ENCODE measurements around the gene TNS3.

The TNS3 gene

DNA sequence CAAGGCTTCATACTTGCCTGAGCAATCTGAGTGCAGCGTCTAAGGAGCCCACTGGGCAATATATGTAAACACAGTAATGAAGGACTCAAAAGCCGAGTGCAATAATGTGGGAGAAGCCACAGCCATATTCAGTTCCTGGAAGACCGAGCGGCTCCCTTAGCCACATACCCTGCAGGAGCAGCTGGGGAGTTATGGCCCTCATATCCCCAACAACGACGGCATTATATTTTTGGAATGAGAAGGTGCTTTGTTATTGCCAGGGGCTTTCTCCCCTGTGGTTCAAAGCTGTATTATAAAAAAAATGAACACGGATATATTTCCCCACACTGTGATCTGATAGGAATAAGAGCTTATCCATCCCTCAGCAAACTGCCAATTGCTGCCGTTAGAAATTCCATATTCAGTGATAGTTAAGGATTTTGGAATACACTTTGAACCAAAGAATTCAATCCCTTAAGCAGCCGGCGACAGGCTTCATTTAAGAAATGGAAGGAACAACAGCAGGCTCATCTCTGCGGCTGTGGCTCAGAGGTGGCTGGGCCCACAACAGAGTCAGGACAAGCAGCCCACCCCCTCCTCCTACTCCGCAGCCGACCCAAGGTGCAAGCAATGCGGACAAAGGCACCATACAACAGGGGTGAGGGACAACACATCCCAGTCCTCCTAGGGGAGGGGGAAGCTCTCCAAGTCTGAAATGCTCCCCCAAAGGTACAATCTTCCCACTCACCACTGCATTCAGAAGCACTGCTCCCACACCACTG is 77.2 kb downstream of the TNS3 start:
- no peak overlapping the region for H3K4me3 ChIP-seq (ENCODE audit: low read depth, low read length)
- TF ChIP-seq, protein P1, sequence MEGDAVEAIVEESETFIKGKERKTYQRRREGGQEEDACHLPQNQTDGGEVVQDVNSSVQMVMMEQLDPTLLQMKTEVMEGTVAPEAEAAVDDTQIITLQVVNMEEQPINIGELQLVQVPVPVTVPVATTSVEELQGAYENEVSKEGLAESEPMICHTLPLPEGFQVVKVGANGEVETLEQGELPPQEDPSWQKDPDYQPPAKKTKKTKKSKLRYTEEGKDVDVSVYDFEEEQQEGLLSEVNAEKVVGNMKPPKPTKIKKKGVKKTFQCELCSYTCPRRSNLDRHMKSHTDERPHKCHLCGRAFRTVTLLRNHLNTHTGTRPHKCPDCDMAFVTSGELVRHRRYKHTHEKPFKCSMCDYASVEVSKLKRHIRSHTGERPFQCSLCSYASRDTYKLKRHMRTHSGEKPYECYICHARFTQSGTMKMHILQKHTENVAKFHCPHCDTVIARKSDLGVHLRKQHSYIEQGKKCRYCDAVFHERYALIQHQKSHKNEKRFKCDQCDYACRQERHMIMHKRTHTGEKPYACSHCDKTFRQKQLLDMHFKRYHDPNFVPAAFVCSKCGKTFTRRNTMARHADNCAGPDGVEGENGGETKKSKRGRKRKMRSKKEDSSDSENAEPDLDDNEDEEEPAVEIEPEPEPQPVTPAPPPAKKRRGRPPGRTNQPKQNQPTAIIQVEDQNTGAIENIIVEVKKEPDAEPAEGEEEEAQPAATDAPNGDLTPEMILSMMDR (IDR thresholded peaks at IDR 0.05; ENCODE audit: low read depth, low read length) = no peak

DNA sequence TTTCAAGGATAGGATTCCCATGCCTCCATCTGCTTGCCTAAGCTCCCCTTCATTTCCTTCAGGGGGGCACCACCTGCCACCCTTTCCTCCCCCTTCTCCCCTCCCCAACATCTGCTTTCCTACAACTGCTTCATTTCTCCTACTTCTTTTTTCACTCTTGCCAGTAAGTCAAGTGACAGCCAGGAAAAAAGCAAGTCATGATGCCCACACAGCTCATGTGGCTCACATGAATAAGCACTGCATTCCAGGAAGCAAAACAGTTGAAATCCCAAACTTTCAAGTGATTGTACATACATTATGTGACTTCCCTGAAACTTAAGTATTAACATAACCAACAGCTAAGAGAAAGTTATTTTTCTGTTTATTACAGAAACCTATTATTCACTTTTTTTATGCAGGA is 78.6 kb downstream of the TNS3 start:
- H3K4me3 ChIP-seq (ENCODE audit: low read depth, low read length) = no peak overlapping the region
- TF ChIP-seq, protein P1 (IDR thresholded peaks at IDR 0.05; ENCODE audit: low read depth, low read length) = no peak

DNA sequence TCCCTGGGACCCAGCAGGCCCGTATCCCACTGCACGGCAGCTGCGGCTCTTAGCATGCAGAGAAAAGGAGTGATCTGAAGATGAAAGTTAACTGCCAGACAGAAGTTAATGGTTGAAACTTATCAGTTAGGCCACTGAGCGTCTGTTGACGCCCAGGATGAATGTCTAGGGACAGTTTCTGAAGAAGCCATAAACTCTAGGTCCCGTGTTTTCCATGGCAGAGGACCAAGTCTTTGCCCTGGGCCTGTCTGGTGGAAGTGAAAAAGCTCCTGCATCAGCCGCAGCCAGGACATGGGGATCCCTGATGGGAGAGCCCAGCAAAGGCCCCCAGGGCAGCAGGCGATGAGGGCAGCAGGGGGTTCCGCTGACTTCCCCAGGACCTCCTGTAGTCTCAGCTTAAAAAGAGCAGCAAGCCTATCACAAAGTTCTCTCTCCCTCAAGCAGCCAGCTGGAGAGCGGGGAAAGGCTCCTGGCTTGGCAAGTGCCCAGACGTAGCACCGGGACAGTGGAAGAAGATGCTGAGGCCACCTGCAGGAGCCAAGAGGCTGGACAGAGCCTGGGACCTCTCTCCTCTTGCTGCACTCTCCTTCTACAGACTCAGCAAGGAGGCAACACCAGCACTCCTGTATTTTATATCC is 79.6 kb downstream of the TNS3 start:
- TF ChIP-seq, protein P1 (IDR thresholded peaks at IDR 0.05; ENCODE audit: low read depth, low read length) = no peak
- no peak overlapping the region for H3K4me3 ChIP-seq (ENCODE audit: low read depth, low read length)

DNA sequence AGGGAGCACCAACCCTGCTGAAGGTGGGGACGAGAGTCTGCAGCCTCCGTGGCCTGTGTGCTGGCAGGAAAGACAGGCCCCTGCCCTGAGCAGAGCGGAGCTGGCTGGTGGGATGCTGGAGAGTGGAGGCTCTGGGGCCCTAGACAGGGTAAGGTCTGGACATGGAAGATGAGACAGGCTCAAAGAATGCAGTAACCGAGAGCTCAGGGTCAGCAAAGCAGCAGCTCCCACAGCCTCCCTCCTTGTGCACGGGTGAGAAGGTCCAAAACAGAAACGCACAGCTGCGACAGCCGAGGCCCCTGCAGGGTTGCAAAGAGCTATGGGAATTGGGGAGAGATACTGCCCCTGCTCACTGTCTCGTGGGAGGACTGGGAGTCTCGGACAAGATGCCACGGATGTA is 80.5 kb downstream of the TNS3 start:
- TF ChIP-seq, protein P1 (IDR thresholded peaks at IDR 0.05; ENCODE audit: low read depth, low read length) = no peak
- H3K4me3 ChIP-seq (ENCODE audit: low read depth, low read length) = no peak overlapping the region; the same call in 1 of the 2 replicates

DNA sequence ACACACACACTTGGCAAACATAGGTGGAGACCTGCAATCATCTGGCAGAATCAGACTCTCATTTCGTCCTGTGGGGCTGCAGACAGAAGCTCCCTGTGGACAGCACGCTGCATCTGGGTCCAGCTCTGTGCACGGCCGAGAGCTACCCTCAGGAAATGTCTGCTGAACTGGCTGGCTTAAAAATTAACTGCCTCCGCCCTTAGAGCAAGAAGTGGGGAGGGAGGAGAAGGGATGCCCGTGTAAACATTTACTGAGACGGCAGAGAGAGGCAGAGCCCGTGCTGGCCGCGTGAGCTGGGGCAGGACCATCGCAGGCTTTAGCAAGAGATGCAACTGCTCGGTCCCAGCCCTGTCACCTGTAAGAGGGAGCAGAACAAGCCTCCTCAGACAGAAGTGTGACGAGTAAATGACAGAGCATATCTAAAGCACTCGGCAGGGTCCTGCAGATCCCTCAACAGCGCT is 81.8 kb downstream of the TNS3 start:
- no peak overlapping the region for H3K4me3 ChIP-seq (ENCODE audit: low read depth, low read length)

DNA sequence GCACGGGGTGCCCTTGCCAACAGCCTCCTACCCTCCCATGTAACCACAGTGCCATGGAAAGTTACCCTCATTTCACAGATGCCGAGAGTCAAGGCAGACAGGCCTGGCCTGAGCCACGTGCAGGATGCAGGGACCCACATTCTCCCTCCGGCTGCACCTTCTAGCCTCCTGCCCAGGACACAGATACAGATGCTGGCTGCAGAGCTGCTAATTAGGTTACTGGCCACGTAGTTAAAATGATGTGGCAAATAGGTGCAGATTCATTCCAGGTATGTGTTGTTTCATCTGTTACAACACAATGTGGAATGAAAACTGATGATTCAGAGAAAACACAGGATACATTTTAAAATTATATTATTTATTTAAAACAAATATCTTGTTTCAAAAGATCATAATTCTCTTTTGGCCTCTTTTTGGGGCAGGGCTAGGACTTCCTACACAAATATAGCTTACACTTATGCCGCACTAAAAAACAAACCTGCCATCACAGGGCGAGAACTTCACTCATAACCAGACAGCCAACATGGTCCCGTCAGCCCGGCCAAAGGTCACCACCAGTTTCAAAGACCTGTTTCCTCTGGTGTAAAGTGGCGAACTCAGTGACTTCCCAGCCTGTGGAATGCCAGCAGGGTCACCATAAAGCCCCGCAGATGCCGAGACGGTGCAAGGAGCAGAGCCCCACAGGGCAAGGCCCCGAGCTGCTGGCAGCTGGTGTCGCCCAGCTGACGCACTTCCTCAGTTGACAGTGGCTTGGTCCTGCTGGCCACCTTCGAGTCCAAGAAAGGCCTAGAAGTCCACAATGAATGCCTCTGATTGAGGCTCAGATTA is 83.5 kb downstream of the TNS3 start:
- no peak overlapping the region for H3K4me3 ChIP-seq (ENCODE audit: low read depth, low read length)
- TF ChIP-seq, protein P1 (IDR thresholded peaks at IDR 0.05; ENCODE audit: low read depth, low read length) = no peak

More for the DNA sequence above, 81.8 kb downstream of the TNS3 start:
- TF ChIP-seq, protein P1 (IDR thresholded peaks at IDR 0.05; ENCODE audit: low read depth, low read length) = no peak

Data from WI38 (cell line).